HG03469 (cell line): Measurements from ENCODE around the gene ERC2.

ENCODE experiments used
- ATAC-seq: cut with Tn5 transposase; IDR thresholded peaks from one replicate; pipeline ENCODE4 v1.9.1; 2021; ENCODE audit warnings: mild to moderate bottlenecking, moderate library complexity, moderate number of reproducible peaks; ENCODE audit not compliant: unreplicated experiment

The ERC2 gene

DNA sequence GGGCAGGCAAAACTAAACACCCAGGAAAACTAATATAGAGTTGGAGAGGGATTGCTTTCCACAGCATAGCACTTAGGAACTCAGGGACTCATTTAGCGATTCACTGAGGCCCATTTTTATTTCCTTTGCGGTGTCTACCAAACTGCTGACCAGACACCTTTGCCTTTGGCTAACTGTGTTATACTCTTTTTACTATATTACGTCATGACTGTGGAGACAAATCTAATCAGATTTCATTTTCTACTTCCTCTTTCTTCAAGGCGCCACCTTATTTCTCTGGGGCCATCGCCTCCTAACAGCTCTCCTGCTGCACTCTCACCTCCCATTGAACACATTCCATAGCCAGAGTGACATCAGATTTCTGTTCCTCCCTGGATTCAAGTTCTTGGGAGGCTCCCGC is 765.4 kb downstream of the ERC2 start:
- ATAC-seq, result no peak

DNA sequence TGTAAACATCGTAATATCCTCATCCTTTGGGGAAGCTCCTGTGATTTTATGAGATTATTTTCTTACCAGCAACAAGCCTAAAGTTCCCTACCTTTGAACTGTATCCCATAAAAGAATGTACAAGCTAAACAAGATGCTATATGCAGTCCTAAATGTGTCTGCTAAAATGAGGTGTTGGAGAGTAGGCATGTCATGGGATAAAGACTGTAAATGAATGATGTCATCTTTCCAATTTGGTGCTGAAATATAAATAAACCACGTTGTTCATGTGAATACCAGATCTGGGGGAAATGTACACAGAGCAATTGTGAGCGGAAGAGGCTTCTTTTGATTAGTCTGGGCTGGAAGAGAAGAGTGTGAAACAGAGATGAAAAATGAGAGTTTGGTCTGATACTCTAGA is 766.3 kb downstream of the ERC2 start:
- no peak for ATAC-seq

DNA sequence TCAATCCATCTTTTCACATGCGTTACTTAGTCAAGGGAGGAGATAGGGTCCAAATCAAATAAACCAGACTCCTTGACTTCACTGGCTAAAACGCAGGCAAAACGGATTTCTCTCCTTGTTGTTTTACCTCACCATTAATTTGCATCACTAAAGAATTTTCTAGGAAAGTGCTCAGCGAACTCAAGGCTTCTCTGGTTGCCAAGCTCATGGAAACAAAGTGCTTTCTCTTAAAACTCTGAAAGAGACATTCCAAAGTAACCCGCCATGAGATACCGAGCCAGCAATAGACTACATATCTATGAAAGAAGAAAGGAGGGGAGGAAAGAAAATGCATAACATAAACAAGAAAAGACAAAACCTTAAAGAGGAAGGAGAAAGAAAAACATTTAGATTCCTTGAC is 769.4 kb downstream of the ERC2 start:
- ATAC-seq, result no peak

DNA sequence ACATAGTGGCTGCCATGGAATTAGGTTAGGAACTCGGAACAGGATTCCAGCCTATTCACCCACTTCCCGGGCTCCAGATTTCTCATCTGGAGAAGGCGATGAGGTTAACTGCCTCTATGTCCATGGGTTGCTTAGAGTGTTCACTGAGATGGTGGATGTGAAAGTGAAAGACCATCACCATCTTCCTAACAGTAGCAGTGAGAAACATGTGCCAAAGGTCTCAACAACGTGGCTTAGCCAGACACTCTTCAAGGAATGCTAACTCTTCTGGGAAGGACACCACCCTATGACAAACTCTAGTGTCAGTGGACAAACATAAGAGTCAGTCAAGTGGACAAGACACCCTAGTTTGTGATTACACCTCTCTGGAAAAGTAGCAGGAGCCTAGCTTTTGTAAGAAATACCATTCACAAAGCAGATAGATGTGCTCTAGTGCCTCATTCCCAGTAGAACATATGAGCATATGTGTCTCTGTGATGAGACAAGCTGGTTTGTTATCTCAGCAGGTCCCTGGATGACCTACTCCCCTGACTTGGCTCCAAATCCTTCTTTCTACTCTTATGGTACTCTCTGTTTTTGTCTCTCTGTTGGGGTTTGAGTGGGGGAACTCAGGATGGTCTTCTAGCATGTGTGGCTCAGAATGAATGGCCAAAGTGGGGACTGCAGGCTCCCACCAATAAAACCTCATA is 770.9 kb downstream of the ERC2 start:
- no peak for ATAC-seq

DNA sequence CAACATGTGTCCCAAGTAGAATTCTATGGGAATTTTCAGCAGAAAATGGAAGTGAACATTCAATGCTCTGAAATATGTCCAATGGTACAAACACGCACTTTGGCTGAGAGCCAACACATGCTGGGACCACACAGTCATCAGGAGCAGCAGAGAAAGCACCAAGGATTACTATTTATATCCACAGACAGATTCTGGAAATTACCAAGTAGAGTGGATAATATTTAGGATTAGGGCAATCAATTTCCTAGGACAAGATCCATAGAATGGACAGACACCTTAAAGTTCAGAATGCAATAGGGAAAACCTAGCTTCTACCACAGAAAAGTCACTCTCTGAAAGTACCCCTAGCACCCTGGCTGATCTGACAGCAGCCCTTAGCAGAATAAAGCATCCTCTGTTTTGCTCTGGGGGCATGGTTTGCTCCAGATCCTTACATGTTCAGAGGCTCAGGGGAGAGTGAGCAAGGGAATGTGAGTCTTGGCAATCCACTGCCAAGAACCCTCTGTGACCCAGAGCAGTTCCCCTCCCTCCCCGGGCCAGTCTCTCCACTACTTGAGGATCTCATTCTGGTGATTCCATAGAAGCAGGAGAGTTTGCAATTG is 775.2 kb downstream of the ERC2 start:
- ATAC-seq, result no peak

DNA sequence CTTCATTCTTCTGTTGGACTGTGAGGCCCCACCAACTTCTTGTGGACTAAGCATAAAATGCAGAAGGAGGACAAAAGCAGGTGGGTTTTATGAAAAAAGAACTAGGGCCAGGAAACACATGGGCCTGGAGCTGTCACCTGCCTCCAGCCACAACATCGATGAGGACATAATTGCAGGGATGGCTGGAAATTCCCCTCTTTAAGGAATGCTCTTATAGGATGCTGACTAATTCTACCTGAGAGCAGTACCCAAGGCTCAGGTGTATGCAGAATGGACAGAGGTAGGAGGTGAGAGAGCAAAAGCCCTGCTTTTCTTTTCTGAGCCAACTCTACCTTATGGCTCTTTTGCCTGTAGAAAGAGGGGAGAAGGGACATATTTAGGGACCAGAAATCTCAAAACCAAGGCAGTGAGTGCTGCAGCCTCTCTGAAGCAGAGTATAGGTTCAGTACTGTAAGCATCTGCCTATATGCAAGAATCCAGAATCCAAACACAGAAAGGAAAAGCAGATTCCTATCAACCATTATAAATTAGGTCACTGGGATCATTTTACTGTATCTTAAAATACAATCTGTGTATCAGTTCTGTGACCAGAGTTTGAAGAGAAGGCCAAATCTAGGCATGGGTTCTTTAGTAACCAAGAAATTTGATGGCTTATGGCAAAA is 775.8 kb downstream of the ERC2 start:
- no peak for ATAC-seq

DNA sequence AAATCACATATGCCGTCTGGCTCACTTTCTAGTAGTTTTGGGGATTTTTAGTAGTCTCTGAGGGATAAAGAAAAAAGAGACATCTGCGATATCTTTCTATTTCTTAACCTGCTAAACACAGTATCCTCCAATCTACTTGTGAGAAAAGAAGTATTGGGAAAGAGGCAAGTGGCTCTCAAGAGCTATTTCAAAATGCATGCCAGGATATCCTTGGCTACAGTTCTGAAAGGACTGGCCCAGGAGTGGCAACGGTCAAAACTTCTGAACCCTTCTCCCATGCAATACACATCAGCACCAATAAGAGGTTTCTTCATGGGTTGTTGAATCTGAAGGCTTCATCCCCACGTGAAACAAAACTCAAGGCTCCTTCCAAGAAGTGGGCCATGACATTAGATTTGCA is 777.1 kb downstream of the ERC2 start:
- ATAC-seq, result no peak

DNA sequence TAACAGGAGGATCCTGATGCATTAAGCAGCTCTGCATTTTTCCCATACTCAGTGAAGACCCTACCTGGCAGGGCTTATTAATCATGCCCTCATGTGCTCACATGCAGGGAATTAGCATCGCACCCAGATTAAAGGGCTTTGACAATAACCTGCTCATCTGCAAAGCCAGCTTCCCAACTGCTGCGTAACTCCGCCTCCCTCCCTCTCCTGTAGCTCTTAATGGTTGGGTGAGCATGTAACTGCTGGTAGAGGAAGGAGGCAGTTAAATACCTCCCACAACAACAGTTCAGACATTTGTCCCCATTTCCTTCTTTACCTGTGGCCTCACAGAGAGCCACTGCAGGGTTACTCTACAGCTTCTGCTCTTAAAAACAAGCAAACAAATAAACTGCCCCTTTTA is 777.5 kb downstream of the ERC2 start:
- no peak for ATAC-seq

DNA sequence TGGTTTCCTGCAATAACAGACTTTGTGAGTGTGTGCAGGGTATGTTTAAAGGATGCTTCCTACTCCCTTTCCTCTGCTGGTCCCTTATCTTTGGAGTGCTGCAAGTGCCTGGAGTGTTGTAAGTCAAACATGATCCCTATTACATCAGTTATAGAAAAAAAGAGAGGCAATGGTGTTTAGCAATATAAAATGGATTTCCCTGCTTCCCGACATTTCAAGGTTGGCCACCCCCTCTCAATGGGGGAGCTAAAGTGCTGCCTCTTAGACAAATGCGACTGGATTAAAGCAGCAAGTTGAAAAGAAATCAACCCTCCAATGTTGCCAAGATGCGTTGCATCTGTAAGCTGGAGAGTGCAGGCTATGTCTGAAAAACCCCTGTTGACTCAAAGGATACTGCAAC is 778.1 kb downstream of the ERC2 start:
- ATAC-seq, result no peak

DNA sequence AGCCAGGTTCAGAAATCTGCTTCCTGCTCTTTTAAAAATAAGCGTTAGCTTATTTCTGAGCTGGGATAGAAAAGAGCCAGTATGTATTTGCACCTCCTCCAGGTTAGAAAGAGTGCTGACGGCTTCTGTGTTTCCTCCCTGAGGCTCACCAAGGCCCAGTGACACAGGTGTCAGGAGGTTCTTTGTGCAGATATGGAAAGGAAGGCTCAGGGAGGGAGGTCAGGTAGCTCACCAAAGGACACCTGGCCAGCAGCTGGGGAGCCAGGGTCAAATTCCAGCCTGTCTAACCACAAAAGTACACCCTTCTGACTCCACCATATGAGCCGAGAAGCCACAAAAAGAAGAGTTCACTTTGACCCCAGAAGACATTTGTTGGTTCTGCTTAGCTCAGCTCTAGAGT is 780.1 kb downstream of the ERC2 start:
- no peak for ATAC-seq

DNA sequence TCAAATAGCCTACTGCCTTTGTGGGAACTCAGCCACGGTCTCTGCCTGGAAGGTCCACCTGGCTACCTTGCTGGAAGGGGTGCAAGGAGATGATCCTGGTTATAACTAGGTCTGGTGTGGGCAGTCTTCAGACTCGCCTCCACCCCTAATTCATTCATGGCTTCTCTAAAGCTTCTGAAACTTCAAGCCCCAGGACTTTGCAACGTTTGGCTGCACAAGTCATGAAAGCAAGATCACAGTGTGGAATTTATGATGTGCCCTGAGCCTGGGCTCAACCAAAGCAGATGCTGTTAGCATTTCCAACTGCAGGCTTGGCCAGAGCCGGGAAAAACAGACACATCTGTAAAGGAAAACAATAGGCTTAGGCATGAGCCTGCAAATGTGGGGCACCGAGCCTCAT is 780.7 kb downstream of the ERC2 start:
- ATAC-seq, result no peak

DNA sequence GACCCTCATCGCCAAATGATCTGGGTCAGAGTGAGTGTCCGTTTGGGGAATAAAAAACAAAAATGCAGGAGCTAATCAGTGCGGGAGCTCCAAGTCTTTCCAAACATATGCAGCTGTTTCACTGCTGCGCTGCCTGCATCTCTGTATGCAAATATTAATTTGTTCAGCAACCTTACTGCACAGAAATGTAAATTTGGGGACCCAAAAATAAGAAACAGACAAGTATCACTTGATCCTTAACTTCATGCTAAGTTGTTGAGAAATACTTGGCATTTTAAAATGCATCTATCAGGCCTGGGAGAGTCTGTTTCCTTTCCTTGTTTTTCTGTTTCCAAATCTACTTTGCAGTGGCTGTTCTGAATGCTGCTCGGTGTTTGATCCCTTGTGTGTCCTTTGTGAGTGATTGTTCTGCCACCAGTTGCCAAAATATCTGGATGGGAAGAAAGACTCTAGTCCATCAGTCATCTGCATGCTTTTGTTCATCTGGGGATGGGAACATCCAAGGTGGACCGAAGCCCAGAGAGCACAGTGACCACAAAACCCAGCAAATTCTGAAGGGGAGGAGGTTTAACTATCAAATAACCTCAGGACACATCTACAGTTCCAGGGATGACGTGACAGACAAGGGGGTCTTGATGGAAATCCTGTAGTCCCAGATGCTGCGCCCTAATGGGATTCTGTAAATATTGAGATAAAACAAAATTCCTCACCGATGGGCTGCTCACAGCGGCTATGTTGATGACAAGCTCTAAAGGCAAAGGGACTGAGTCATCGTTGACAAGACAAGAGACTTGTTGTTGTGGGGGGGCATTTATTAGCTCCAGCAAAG is 781.6 kb downstream of the ERC2 start:
- ATAC-seq, result no peak

DNA sequence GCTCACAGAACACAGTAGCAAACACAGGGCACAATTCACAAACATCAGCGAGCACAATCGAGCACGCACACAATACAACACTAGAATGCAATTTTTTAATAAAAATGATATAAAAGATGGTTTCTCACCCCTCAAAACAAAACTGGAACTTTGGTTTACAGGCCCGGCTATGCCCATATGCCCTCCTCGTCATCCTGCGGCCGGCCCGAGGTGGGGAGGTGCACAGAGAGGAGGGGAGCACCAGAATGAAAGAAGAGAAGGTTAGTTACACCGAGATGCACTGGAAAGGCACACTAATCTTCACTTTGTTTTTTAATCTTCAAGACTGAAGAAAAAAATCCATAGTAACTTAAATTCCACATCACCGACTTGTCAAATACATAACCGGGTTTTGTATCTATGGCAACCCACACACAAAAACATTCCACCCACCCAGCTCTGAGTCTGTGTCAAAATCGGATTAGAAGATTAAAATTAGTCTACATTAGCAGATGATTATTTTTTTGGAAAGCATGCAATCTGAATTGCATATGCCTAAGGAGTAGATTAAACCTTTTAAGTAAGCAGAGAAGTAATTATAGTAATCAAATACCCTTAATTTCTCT is 784.5 kb downstream of the ERC2 start:
- ATAC-seq, result no peak

DNA sequence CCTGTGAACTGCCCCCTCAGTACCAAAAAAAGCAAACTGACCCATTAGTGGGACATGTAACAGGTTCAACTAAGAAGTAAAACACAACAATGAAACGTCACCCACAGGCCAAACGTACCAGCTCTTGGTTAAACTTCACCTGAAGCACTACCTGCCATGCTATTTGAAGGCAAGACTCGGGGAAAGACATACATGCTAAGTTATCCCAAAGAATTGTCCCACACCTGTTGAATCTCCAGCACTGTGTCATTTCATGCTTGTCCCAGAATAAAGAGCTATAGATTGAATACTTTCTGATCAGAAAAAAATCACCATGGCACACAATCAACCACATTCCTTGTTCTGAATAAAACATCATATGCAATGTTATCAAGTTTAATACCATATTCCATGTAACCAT is 785.8 kb downstream of the ERC2 start:
- no peak for ATAC-seq

DNA sequence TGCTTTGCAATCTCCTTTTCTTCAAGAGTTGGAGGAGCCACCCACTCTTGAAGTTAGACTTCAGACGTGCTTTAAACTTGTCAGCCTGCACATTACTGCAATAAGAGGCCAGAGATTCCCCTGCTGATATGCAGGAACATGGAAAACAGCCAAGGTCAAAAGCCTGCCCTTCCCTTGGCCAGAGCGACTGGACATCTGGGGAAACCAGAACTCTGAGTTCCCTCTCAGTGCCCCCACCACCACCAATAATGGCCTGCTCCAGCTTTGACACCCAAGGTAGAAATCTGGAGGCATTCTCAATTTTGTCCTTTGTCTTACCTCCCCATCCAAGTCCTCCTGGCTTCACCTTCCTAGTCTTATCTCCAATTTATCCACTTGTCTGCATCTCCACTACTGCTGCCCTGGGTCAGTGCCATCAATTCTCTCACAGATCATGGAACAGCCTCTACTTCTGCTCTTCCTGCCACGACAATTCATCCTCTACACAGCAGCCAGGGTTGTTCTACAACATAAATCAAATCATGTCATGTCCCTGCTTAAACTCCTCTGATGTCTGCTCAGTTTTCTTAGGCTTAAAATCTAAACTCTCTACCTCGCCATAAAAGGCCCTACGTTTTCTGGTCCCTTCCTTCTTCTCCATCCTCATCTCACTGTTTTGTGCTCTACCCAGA is 789.6 kb downstream of the ERC2 start:
- no peak for ATAC-seq

DNA sequence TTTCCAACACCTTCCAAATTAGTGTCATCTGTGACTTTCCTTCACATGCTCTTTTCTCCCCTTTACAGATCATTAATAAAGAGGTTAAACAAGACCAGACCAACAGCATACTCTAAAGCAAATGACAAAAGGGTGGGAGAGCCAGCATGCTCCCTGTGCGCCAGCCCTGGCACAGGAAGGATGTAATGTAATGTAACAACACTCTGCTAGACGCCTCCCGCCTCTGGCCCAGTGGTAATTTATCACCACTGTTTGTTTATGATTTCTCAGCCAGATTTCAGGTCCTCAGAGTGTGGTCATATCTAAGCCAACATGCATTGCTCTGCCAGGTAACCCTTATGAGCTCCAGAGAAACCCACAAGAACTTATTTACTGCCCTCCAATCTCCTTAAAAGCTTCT is 791.6 kb downstream of the ERC2 start:
- no peak for ATAC-seq

DNA sequence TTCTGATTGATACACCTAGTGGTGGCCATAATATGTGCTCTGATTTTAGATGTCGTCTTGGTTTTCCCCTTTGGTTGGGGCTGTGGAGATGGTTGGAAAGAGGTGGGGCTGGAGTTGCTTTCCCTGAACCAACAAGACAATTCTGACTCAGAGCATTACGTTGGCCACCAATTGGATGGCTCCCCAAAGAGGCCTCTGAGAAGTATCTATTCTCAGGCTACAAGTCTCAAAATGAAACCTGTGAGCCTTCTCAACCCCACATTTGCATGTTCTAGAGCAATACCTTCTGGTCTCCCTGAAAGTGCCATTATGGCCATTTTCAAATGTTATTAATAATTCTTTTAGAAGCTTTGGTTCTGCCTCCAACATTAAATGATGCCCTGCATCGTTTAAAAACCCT is 792.8 kb downstream of the ERC2 start:
- peak; percentile 97 for ATAC-seq

DNA sequence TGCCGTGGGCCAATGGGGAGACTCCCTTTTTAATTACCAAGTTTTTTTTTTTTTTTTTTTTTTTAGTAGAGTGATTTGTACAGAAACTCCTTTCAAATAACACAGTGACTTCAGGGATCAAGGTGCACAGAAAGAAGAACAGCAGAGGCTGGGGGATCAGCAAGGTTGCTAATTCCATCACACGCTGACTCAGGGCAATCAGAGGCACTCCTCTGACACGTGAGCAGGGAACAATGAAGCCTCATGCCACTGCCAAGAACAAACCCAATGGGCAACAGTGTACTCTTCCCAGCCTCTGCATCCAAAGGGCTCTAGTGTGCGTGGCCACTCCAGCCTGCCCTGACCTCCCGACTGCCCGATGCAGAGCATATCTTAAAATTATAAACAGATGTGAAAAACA is 794.5 kb downstream of the ERC2 start:
- ATAC-seq, result no peak

DNA sequence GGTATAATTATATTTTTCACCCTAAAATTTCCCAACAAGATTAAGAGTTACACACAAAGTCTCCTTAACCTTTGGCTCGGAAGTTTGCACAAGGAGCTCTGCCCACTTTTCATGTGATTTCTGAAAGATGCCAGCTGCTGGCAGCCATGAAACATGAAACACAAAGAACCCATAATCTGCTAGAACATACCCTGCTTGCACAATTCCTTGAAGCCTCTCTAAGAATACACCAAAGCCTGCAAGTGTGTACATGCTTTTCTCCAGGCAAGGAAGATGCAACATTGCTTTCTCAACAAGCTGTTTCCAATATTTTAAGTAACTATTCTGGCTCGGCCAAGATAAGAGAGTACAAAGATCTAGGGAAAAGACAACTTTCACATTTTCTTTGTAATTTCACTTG is 799.1 kb downstream of the ERC2 start:
- no peak for ATAC-seq

DNA sequence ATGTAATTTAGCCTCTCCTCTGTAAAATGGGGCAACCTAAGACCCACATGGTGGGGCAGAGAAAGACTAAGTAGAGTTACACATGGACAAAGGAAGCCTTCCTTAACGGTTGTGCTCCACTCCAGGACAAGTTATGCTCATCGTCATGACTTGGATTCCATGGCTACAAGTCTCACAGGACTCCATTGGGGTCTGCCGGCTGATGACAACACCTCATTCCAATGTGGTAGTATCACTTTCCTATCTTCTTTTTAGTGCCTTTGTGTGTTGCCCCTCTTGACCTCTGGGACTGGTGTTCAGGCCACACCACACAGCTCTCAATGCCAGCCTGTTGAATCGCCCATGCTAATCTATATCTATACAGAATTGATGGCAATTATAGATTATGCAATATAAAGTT is 799.9 kb downstream of the ERC2 start:
- ATAC-seq, result no peak

DNA sequence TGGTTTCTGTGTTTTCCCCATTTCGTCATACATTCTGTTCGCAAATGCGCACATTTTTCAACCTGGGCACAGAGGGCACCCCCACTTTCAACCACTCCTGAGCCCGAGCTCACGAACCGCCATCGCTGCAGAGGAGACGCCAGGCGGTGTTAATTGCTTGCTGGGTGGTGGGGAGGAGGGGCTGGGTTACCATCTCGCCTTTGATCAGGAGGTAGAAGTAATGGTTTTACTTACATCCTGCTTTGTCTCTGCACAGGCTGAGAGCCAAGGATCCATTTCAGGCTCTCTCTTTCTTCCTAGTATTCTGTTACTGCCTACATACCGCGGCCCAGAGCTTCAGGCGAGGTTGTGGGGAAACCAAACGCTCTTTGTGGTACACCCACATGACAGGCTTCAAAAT is 803.9 kb downstream of the ERC2 start:
- no peak for ATAC-seq
